Lower leg skin (tissue), 3 donors: Measurements from ENCODE around the gene ARX.

Source experiments
- POLR2A ChIP-seq, 2 donors: fragments of 450-650 bp; IDR thresholded peaks; one replicate each; pipeline ENCODE4 v1.6.1; 2016 to 2017; ENCODE audit warnings: antibody characterized with exemption in 2 of 2, mild to moderate bottlenecking in 1 of 2, moderate library complexity in 1 of 2
- TF ChIP-seq, protein P1 (sequence below), 3 donors: fragments of 450-650 bp; IDR thresholded peaks; one replicate each; pipeline ENCODE4 v1.5.1; 2016; ENCODE audit warnings: antibody characterized with exemption in 3 of 3, mild to moderate bottlenecking in 3 of 3, moderate library complexity in 2 of 3

DNA sequence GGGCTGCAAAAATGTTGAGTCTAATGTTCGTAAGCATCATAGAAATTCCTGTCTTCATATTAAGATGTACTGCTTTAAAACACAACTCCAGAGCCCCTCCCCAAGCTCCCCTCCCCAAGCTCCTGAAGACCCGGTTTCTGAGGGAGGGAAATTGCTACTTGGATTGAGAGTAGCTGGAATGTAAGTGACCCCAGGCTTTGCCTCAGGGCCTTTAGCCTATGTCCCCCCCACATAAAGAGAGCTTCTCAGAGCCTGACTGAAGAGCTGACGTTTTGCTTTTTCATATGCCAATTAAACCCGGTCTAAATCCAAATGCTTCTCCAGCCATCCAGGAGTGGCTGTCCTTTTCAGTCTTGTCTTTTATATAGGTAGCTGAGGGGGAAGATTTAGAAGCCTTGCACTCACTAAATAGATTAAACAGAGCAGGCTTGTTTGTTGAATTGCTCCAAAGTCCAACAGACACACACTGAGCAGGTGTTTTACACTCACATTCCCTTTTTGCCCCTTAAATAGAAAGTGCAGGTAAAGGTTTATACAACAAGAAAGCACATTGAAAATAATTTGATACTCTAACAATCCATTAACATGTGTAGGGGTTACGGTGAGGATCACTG, 19.6 kb downstream of the ARX start:
- TF ChIP-seq, protein P1, sequence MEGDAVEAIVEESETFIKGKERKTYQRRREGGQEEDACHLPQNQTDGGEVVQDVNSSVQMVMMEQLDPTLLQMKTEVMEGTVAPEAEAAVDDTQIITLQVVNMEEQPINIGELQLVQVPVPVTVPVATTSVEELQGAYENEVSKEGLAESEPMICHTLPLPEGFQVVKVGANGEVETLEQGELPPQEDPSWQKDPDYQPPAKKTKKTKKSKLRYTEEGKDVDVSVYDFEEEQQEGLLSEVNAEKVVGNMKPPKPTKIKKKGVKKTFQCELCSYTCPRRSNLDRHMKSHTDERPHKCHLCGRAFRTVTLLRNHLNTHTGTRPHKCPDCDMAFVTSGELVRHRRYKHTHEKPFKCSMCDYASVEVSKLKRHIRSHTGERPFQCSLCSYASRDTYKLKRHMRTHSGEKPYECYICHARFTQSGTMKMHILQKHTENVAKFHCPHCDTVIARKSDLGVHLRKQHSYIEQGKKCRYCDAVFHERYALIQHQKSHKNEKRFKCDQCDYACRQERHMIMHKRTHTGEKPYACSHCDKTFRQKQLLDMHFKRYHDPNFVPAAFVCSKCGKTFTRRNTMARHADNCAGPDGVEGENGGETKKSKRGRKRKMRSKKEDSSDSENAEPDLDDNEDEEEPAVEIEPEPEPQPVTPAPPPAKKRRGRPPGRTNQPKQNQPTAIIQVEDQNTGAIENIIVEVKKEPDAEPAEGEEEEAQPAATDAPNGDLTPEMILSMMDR (IDR thresholded peaks at IDR 0.05): no peak
- no peak for TF ChIP-seq POLR2A (IDR thresholded peaks at IDR 0.05)
